B cell (primary cell): ENCODE results near the gene SIGLEC7. TPM values are rescaled to one million over a fixed set of nuclear protein-coding genes. Genes with fewer than 3 reads are reported as not detected.

Experiments
- ATAC-seq: fragments of 200-7000 bp; cut with Tn5 transposase; one replicate; pipeline ENCODE4 v1.10.0; 2021; ENCODE audit warnings: low read depth, mild to moderate bottlenecking, moderate number of reproducible peaks, moderate library complexity
- CTCF ChIA-PET: fragments of 350-600 bp; sonication (Branson Sonifier 250); formaldehyde crosslinking; loops from one replicate; lab custom pipeline; 2021; ENCODE audit warnings: antibody characterized with exemption, inconsistent platforms; lab: Charles Lee
- POLR2A ChIA-PET: fragments of 350-600 bp; sonication (Branson Sonifier 250); formaldehyde crosslinking; loops from one replicate; lab custom pipeline; 2021; ENCODE audit warnings: antibody characterized with exemption; lab: Charles Lee
- DNase-seq: peaks from one replicate; pipeline ENCODE4 v3.0.0; 2013
- H2AFZ ChIP-seq: 2 replicates; pipeline ENCODE4 v1.6.1; 2012; ENCODE audit warnings: mild to moderate bottlenecking, low read depth, low read length; ENCODE audit not compliant: insufficient read depth, poor library complexity, severe bottlenecking
- H3K27ac ChIP-seq, 2 donors: 1 replicate in 1 of 2; 2 replicates in 1 of 2; pipeline ENCODE4 v1.5.1; 2012 to 2013; ENCODE audit warnings: low read length in 2 of 2, mild to moderate bottlenecking in 2 of 2, moderate library complexity in 1 of 2
- H3K27me3 ChIP-seq, 4 experiments: fragments of 200-600 bp in 1 of 4; sonication (generic) in 1 of 4; replicated peaks in 1 of 4; 1 replicate in 2 of 4; 2 replicates in 2 of 4; pipeline versions ENCODE4 v1.6.1 to v1.7.0; 2013 to 2016; ENCODE audit warnings: low read length in 3 of 4, mild to moderate bottlenecking in 2 of 4, mixed read lengths in 1 of 4, moderate library complexity in 1 of 4; ENCODE audit not compliant: insufficient read depth in 4 of 4, control insufficient read depth in 3 of 4; ENCODE audit errors: control extremely low read depth in 1 of 4
- H3K36me3 ChIP-seq, 2 experiments: replicated peaks in 1 of 2; 1 replicate in 1 of 2; 2 replicates in 1 of 2; pipeline versions ENCODE4 v1.6.1 to v1.7.1; 2013; ENCODE audit warnings: low read length in 1 of 2; ENCODE audit not compliant: insufficient read depth in 2 of 2, control insufficient read depth in 1 of 2; ENCODE audit errors: control extremely low read depth in 1 of 2, extremely low read depth in 1 of 2
- H3K4me1 ChIP-seq, 2 donors: fragments of 200-600 bp in 1 of 2; sonication (generic) in 1 of 2; 1 replicate in 1 of 2; 2 replicates in 1 of 2; pipeline versions ENCODE4 v1.5.1 to v1.6.1; 2013 to 2017; ENCODE audit warnings: low read length in 2 of 2; ENCODE audit not compliant: control insufficient read depth in 2 of 2, insufficient read depth in 2 of 2
- H3K4me2 ChIP-seq: replicated peaks from 2 replicates; pipeline ENCODE3; 2012; ENCODE audit warnings: mild to moderate bottlenecking, low read depth, low read length; ENCODE audit not compliant: poor library complexity, severe bottlenecking
- H3K4me3 ChIP-seq, 5 experiments: fragments of 200-600 bp in 1 of 5; sonication (generic) in 1 of 5; 1 replicate in 3 of 5; 2 replicates in 2 of 5; pipeline versions ENCODE4 v1.5.1 to v1.7.0; 2011 to 2016; ENCODE audit warnings: low read length in 4 of 5, mild to moderate bottlenecking in 4 of 5, low read depth in 2 of 5, control low read depth in 1 of 5, moderate library complexity in 1 of 5; ENCODE audit not compliant: insufficient read depth in 1 of 5; ENCODE audit errors: control extremely low read depth in 1 of 5, extremely low read depth in 1 of 5
- H3K79me2 ChIP-seq: fragments of 200-600 bp; sonication (generic); one replicate; pipeline ENCODE4 v1.6.0; 2016; ENCODE audit warnings: low read length; ENCODE audit not compliant: control insufficient read depth, insufficient read depth
- H3K9ac ChIP-seq: fragments of 200-600 bp; sonication (generic); 2 replicates; pipeline ENCODE4 v1.6.1; 2017; ENCODE audit warnings: mild to moderate bottlenecking, low read length, moderate library complexity
- H3K9me3 ChIP-seq, 3 donors: one replicate each; pipeline versions ENCODE4 v1.6.1 to v1.7.1; 2013; ENCODE audit warnings: low read length in 2 of 3; ENCODE audit not compliant: control insufficient read depth in 2 of 3, insufficient read depth in 1 of 3; ENCODE audit errors: control extremely low read depth in 1 of 3
- H4K20me1 ChIP-seq: 2 replicates; pipeline ENCODE4 v1.6.0; 2012; ENCODE audit warnings: mild to moderate bottlenecking, low read length; ENCODE audit not compliant: insufficient read depth, control insufficient read depth, poor library complexity, severe bottlenecking
- H3K27ac Mint-ChIP-seq: one replicate; pipeline ENCODE4 v1.8.0; 2021; ENCODE audit warnings: mixed read lengths
- H3K27me3 Mint-ChIP-seq: one replicate; pipeline ENCODE4 v1.8.0; 2021; ENCODE audit warnings: mixed read lengths
- H3K4me1 Mint-ChIP-seq: one replicate; pipeline ENCODE4 v1.8.0; 2021; ENCODE audit warnings: mixed read lengths
- H3K4me3 Mint-ChIP-seq: one replicate; pipeline ENCODE4 v1.8.0; 2021; ENCODE audit warnings: mixed read lengths
- H3K9me3 Mint-ChIP-seq: one replicate; pipeline ENCODE4 v1.8.0; 2022; ENCODE audit warnings: mixed read lengths; ENCODE audit not compliant: insufficient read depth
- CTCF ChIP-seq: fragments of 200-600 bp; IDR thresholded peaks from one replicate; pipeline ENCODE4 v1.8.0; 2022; ENCODE audit warnings: antibody characterized with exemption, mild to moderate bottlenecking
- EZH2 ChIP-seq: IDR thresholded peaks from 2 replicates; pipeline ENCODE4 v1.6.1; 2012; ENCODE audit warnings: borderline replicate concordance, low read depth, mild to moderate bottlenecking, moderate library complexity, low read length; ENCODE audit not compliant: insufficient read depth, poor library complexity, severe bottlenecking
- WGBS: methylation state at CpG from one replicate; pipeline ENCODE4 v1.1.5; 2013; ENCODE audit warnings: missing lambda C conversion rate; ENCODE audit not compliant: insufficient coverage; 5-methylcytosine and 5-hydroxymethylcytosine counted together
- intact Hi-C: fragments of 100-400 bp; cut with micrococcal nuclease; formaldehyde crosslinking; loops from one replicate; pipeline ENCODE4 v1.10.0; 2022
- polyA plus RNA-seq: library from polyadenylated mRNA; depleted of rRNA; stranded (reverse); fragments of >200 nt; gene quantifications from 2 replicates; pipeline ENCODE4 v1.2.3, GENCODE V29; 2012
- total RNA-seq, 2 donors: library from RNA; stranded (reverse); fragments of 120-200 nt in 1 of 2; gene quantifications; 1 replicate in 1 of 2; 2 replicates in 1 of 2; pipeline versions ENCODE4 v1.2.3 to v1.2.4, GENCODE V29; 2013 to 2022

SIGLEC7 gene
- total and polyA plus RNA-seq, 2 donors (not counting 1 experiment from before 2014, with no cell fraction given): 0.52 TPM; not detected in 1

GRCh38 chr19:51123802-51124201 is 18.3 kb upstream of the SIGLEC7 start:
- Histone ChIP-seq H3K79me2 (no peaks in the 10 kb centered on the region), H4K20me1 (no peaks in the 10 kb centered on the region), H3K9me3 (no peaks in the 10 kb centered on the region), H3K4me1 (peaks cover 8 to 14% of the 10 kb centered on the region in 2 donors), H3K4me3 (no peak overlapping the region), H2AFZ (peak overlapping the region; percentile 69), H3K27me3 (peaks cover 0 to 10% (median 0%) of the 10 kb centered on the region in 4 experiments), H3K36me3 (no peaks in the 10 kb centered on the region), H3K27ac (no peak overlapping the region), H3K9ac (no peak overlapping the region), H3K4me2 (peak overlapping the region; percentile 26)
- ChIA-PET POLR2A (no interaction called here), CTCF (interaction anchor here (1.6 kb wide), 1 partner anchor 39 kb away, joined by 3 read pairs; no protein-coding TSS in a partner anchor)
- ATAC-seq (no peak), DNase-seq (no peak)
- TF ChIP-seq EZH2 (no peak), CTCF (no peak)
- no peak overlapping the region for H3K4me3 Mint-ChIP-seq
- intact Hi-C loops: no loop called here
- H3K27ac Mint-ChIP-seq: no peak overlapping the region
- peaks cover 10% of the 10 kb centered on the region for H3K4me1 Mint-ChIP-seq
- WGBS: 75% methylated on average over 7 of the region's 9 CpGs
- no peaks in the 10 kb centered on the region for H3K9me3 Mint-ChIP-seq
- H3K27me3 Mint-ChIP-seq: peaks cover 26% of the 10 kb centered on the region

GRCh38 chr19:51124216-51124615 is 17.9 kb upstream of the SIGLEC7 start:
- no peaks in the 10 kb centered on the region for H4K20me1 ChIP-seq
- no peak overlapping the region for H3K9ac ChIP-seq
- 91% methylated on average over 9 of the region's 9 CpGs for WGBS
- TF ChIP-seq EZH2 (no peak), CTCF (no peak)
- H3K9me3 ChIP-seq: no peaks in the 10 kb centered on the region
- H3K27ac Mint-ChIP-seq: no peak overlapping the region
- ChIA-PET CTCF (interaction anchor here (1.6 kb wide), 1 partner anchor 38 kb away, joined by 3 read pairs; no protein-coding TSS in a partner anchor), POLR2A (no interaction called here)
- no peaks in the 10 kb centered on the region for H3K9me3 Mint-ChIP-seq
- peaks cover 0 to 10% (median 0%) of the 10 kb centered on the region in 4 experiments for H3K27me3 ChIP-seq
- intact Hi-C loops: no loop called here
- H3K4me2 ChIP-seq: no peak overlapping the region
- no peak overlapping the region for H3K27ac ChIP-seq
- H3K4me1 ChIP-seq: peaks cover 8 to 14% of the 10 kb centered on the region in 2 donors
- H3K4me3 ChIP-seq: no peak overlapping the region
- ATAC-seq (no peak), DNase-seq (no peak)
- H3K4me3 Mint-ChIP-seq: no peak overlapping the region
- no peaks in the 10 kb centered on the region for H3K79me2 ChIP-seq
- peaks cover 10% of the 10 kb centered on the region for H3K4me1 Mint-ChIP-seq
- H3K36me3 ChIP-seq: no peaks in the 10 kb centered on the region
- H2AFZ ChIP-seq: no peak overlapping the region
- peaks cover 22% of the 10 kb centered on the region for H3K27me3 Mint-ChIP-seq
